ENCODE results near the gene C10orf90. TPM values are rescaled to one million over a fixed set of nuclear protein-coding genes. Genes with fewer than 3 reads are reported as not detected.

The C10orf90 gene
- total RNA-seq, 1 donor: 0.72 TPM

- Histone ChIP-seq H3K27me3 (ENCODE audit: insufficient read depth, low read length) (peaks cover 57% of the 10 kb centered on the region), H3K4me3 (ENCODE audit: insufficient read depth, low read length) (no peak overlapping the region), H3K9me3 (ENCODE audit: low read depth, low read length) (no peaks in the 10 kb centered on the region), H3K4me1 (ENCODE audit: insufficient read depth, low read length) (no peaks in the 10 kb centered on the region), H3K36me3 (ENCODE audit: insufficient read depth, low read length) (no peaks in the 10 kb centered on the region), H3K4me2 (ENCODE audit: insufficient read depth, low read length) (no peak overlapping the region), H4K20me1 (ENCODE audit: insufficient read depth, low read length) (no peaks in the 10 kb centered on the region), H2AFZ (ENCODE audit: low read length) (no peak overlapping the region), H3K79me2 (ENCODE audit: insufficient read depth, low read length) (no peaks in the 10 kb centered on the region), H3K27ac (ENCODE audit: low read depth, low read length) (no peak overlapping the region)
- TF ChIP-seq CTCF (IDR thresholded peaks at IDR 0.05; ENCODE audit: extremely low read depth, low read depth, low read length): no peak
- DNase-seq (ENCODE audit: insufficient read length, low spot score, missing footprints): no peak
Measured at GRCh38 chr10:126586878-126587277, 83.6 kb downstream of the C10orf90 start.

- H3K36me3 ChIP-seq (ENCODE audit: insufficient read depth, low read length): no peaks in the 10 kb centered on the region
- peaks cover 63% of the 10 kb centered on the region for H3K27me3 ChIP-seq (ENCODE audit: insufficient read depth, low read length)
- TF ChIP-seq CTCF (IDR thresholded peaks at IDR 0.05; ENCODE audit: extremely low read depth, low read depth, low read length): no peak
- H4K20me1 ChIP-seq (ENCODE audit: insufficient read depth, low read length): no peaks in the 10 kb centered on the region
- no peak overlapping the region for H3K27ac ChIP-seq (ENCODE audit: low read depth, low read length)
- no peak overlapping the region for H3K4me2 ChIP-seq (ENCODE audit: insufficient read depth, low read length)
- H3K4me3 ChIP-seq (ENCODE audit: insufficient read depth, low read length): no peak overlapping the region
- no peak for DNase-seq (ENCODE audit: insufficient read length, low spot score, missing footprints)
- no peaks in the 10 kb centered on the region for H3K79me2 ChIP-seq (ENCODE audit: insufficient read depth, low read length)
- no peak overlapping the region for H2AFZ ChIP-seq (ENCODE audit: low read length)
- H3K4me1 ChIP-seq (ENCODE audit: insufficient read depth, low read length): no peaks in the 10 kb centered on the region
- H3K9me3 ChIP-seq (ENCODE audit: low read depth, low read length): no peaks in the 10 kb centered on the region
Measured at GRCh38 chr10:126586128-126586527, 84.4 kb downstream of the C10orf90 start.

GRCh38 chr10:126585249-126586017 lies 85.1 kb downstream of the C10orf90 start:
- Histone ChIP-seq H3K79me2 (ENCODE audit: insufficient read depth, low read length) (no peaks in the 10 kb centered on the region), H3K36me3 (ENCODE audit: insufficient read depth, low read length) (no peaks in the 10 kb centered on the region), H3K27me3 (ENCODE audit: insufficient read depth, low read length) (peaks cover 68% of the 10 kb centered on the region), H3K4me3 (ENCODE audit: insufficient read depth, low read length) (no peak overlapping the region), H2AFZ (ENCODE audit: low read length) (no peak overlapping the region), H3K9me3 (ENCODE audit: low read depth, low read length) (no peaks in the 10 kb centered on the region), H3K4me2 (ENCODE audit: insufficient read depth, low read length) (no peak overlapping the region), H3K27ac (ENCODE audit: low read depth, low read length) (no peak overlapping the region), H3K4me1 (ENCODE audit: insufficient read depth, low read length) (no peaks in the 10 kb centered on the region), H4K20me1 (ENCODE audit: insufficient read depth, low read length) (no peaks in the 10 kb centered on the region)
- no peak for DNase-seq (ENCODE audit: insufficient read length, low spot score, missing footprints)
- no peak for TF ChIP-seq CTCF (IDR thresholded peaks at IDR 0.05; ENCODE audit: extremely low read depth, low read depth, low read length)

GRCh38 chr10:126584836-126585235 lies 85.7 kb downstream of the C10orf90 start:
- H3K27me3 ChIP-seq (ENCODE audit: insufficient read depth, low read length): peaks cover 64% of the 10 kb centered on the region

More at GRCh38 chr10:126584836-126585235, 85.7 kb downstream of the C10orf90 start:
- H3K4me1 ChIP-seq (ENCODE audit: insufficient read depth, low read length): no peaks in the 10 kb centered on the region
- no peak for TF ChIP-seq CTCF (IDR thresholded peaks at IDR 0.05; ENCODE audit: extremely low read depth, low read depth, low read length)
- DNase-seq (ENCODE audit: insufficient read length, low spot score, missing footprints): no peak
- H3K4me3 ChIP-seq (ENCODE audit: insufficient read depth, low read length): no peak overlapping the region
- H3K9me3 ChIP-seq (ENCODE audit: low read depth, low read length): no peaks in the 10 kb centered on the region
- no peaks in the 10 kb centered on the region for H3K36me3 ChIP-seq (ENCODE audit: insufficient read depth, low read length)
- H4K20me1 ChIP-seq (ENCODE audit: insufficient read depth, low read length): no peaks in the 10 kb centered on the region
- H2AFZ ChIP-seq (ENCODE audit: low read length): no peak overlapping the region
- no peak overlapping the region for H3K4me2 ChIP-seq (ENCODE audit: insufficient read depth, low read length)
- H3K79me2 ChIP-seq (ENCODE audit: insufficient read depth, low read length): no peaks in the 10 kb centered on the region
- H3K27ac ChIP-seq (ENCODE audit: low read depth, low read length): no peak overlapping the region
